ENCODE measurements around the gene FBN2.

FBN2 gene

DNA sequence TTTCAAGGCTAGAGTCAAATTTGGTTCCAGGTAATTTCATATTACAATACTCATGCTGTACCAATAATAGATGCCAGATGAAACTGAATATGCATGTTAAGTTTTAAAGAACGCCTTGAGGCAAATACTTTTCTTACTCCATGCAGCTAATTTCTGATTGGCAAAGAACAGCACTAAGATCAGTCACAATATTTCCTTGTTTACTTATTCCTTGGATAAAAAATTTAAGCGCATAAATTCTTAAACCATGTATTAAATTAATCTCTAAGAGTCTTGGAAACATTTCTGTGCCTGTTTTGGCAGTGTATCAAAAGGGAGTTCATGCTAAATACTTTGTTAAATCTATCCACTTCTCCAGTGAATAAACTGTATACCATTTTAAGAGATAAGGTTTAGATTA lies 281.0 kb downstream of the FBN2 start:
- TF ChIP-seq, protein P1, sequence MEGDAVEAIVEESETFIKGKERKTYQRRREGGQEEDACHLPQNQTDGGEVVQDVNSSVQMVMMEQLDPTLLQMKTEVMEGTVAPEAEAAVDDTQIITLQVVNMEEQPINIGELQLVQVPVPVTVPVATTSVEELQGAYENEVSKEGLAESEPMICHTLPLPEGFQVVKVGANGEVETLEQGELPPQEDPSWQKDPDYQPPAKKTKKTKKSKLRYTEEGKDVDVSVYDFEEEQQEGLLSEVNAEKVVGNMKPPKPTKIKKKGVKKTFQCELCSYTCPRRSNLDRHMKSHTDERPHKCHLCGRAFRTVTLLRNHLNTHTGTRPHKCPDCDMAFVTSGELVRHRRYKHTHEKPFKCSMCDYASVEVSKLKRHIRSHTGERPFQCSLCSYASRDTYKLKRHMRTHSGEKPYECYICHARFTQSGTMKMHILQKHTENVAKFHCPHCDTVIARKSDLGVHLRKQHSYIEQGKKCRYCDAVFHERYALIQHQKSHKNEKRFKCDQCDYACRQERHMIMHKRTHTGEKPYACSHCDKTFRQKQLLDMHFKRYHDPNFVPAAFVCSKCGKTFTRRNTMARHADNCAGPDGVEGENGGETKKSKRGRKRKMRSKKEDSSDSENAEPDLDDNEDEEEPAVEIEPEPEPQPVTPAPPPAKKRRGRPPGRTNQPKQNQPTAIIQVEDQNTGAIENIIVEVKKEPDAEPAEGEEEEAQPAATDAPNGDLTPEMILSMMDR (conservative IDR thresholded peaks at IDR 0.05; ENCODE audit: control insufficient read depth, insufficient read depth, low read depth, low read length): no peak
- DNase-seq (ENCODE audit: low read depth): no peak
- no peak overlapping the region for H3K4me3 ChIP-seq (ENCODE audit: control insufficient read depth, low read depth, low read length)

DNA sequence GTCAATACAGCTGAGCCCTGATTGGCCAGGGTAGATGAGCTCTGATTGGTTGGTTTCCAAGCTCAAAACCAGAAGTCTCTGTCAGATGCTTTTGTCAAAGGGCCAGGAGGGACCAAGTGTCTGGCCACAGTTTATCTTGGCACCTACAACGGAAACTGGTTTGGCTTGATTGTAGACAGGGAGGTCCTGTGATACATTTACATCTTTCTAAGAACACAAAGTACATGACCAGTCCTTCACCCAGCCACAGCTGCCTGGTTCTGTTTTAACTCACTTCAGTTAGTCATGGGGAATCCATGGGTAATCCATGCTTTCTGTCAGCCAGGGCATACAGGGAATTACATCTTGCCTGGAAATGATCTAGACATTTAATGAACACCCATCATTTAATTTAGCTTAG lies 283.3 kb downstream of the FBN2 start:
- peak; percentile 64 for DNase-seq (ENCODE audit: low read depth)
- no peak overlapping the region for H3K4me3 ChIP-seq (ENCODE audit: control insufficient read depth, low read depth, low read length)
- TF ChIP-seq, protein P1 (conservative IDR thresholded peaks at IDR 0.05; ENCODE audit: control insufficient read depth, insufficient read depth, low read depth, low read length): no peak

GRCh38 chr5:128253880-128254279 lies 284.2 kb downstream of the FBN2 start:
- H3K4me3 ChIP-seq (ENCODE audit: control insufficient read depth, low read depth, low read length): no peak overlapping the region
- DNase-seq (ENCODE audit: low read depth): no peak
- TF ChIP-seq, protein P1 (conservative IDR thresholded peaks at IDR 0.05; ENCODE audit: control insufficient read depth, insufficient read depth, low read depth, low read length): no peak

- H3K4me3 ChIP-seq (ENCODE audit: control insufficient read depth, low read depth, low read length): no peak overlapping the region
- no peak for DNase-seq (ENCODE audit: low read depth)
- TF ChIP-seq, protein P1 (conservative IDR thresholded peaks at IDR 0.05; ENCODE audit: control insufficient read depth, insufficient read depth, low read depth, low read length): no peak
These were observed 284.9 kb downstream of the FBN2 start for GRCh38 chr5:128253161-128253560.

- TF ChIP-seq, protein P1 (conservative IDR thresholded peaks at IDR 0.05; ENCODE audit: control insufficient read depth, insufficient read depth, low read depth, low read length): no peak
- DNase-seq (ENCODE audit: low read depth): peak; percentile 74
- H3K4me3 ChIP-seq (ENCODE audit: control insufficient read depth, low read depth, low read length): no peak overlapping the region
These were observed 285.3 kb downstream of the FBN2 start for GRCh38 chr5:128252756-128253155.

GRCh38 chr5:128252196-128252595 lies 285.8 kb downstream of the FBN2 start:
- no peak overlapping the region for H3K4me3 ChIP-seq (ENCODE audit: control insufficient read depth, low read depth, low read length)
- TF ChIP-seq, protein P1 (conservative IDR thresholded peaks at IDR 0.05; ENCODE audit: control insufficient read depth, insufficient read depth, low read depth, low read length): no peak
- peak; percentile 60 for DNase-seq (ENCODE audit: low read depth)

DNA sequence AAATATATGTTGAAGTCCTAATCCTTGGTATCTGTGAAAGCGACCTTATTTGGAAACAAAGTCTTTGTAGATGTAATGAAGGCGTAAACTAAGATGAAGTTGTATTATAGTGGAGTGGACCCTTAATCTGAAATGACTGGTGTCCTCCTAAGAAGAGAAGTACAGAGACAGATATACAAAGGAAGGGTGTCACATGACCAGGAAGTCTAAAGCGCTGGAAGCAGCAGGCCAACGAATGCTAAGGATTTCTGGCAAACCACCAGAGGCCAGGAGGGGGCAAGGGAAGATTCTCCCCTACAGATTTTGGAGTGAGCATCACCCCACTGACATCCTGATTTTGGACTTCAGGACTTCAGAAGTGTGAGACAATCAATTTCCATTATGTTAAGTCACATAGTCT lies 292.1 kb downstream of the FBN2 start:
- TF ChIP-seq, protein P1 (conservative IDR thresholded peaks at IDR 0.05; ENCODE audit: control insufficient read depth, insufficient read depth, low read depth, low read length): no peak
- DNase-seq (ENCODE audit: low read depth): no peak
- H3K4me3 ChIP-seq (ENCODE audit: control insufficient read depth, low read depth, low read length): no peak overlapping the region
